Mesodermal cell (in vitro differentiated cells): Measurements from ENCODE around the gene NKX6-2.

Experiments used
- H3K27ac ChIP-seq: 2 replicates; pipeline ENCODE4 v1.7.0; 2013; ENCODE audit warnings: mild to moderate bottlenecking, low read depth, low read length, moderate library complexity; ENCODE audit not compliant: severe bottlenecking
- H3K36me3 ChIP-seq: 2 replicates; pipeline ENCODE4 v1.7.1; 2013; ENCODE audit warnings: mild to moderate bottlenecking, low read length, moderate library complexity; ENCODE audit not compliant: control insufficient read depth, insufficient read depth
- H3K4me1 ChIP-seq: one replicate; pipeline ENCODE4 v1.7.1; 2013; ENCODE audit warnings: mild to moderate bottlenecking, low read length; ENCODE audit not compliant: insufficient read depth, control insufficient read depth, poor library complexity, severe bottlenecking
- H3K4me3 ChIP-seq: 2 replicates; pipeline ENCODE4 v1.7.0; 2013; ENCODE audit warnings: low read length, control low read depth, mild to moderate bottlenecking; ENCODE audit not compliant: insufficient read depth, poor library complexity, severe bottlenecking; ENCODE audit errors: extremely low read depth
- H3K9me3 ChIP-seq: 2 replicates; pipeline ENCODE4 v1.7.1; 2013; ENCODE audit warnings: mild to moderate bottlenecking, low read length, moderate library complexity; ENCODE audit not compliant: control insufficient read depth
- WGBS, 2 experiments: methylation state at CpG; one replicate each; pipeline ENCODE4 v1.1.5; 2013; ENCODE audit warnings: missing lambda C conversion rate in 2 of 2; ENCODE audit not compliant: insufficient coverage in 2 of 2; 5-methylcytosine and 5-hydroxymethylcytosine counted together

NKX6-2 gene

DNA sequence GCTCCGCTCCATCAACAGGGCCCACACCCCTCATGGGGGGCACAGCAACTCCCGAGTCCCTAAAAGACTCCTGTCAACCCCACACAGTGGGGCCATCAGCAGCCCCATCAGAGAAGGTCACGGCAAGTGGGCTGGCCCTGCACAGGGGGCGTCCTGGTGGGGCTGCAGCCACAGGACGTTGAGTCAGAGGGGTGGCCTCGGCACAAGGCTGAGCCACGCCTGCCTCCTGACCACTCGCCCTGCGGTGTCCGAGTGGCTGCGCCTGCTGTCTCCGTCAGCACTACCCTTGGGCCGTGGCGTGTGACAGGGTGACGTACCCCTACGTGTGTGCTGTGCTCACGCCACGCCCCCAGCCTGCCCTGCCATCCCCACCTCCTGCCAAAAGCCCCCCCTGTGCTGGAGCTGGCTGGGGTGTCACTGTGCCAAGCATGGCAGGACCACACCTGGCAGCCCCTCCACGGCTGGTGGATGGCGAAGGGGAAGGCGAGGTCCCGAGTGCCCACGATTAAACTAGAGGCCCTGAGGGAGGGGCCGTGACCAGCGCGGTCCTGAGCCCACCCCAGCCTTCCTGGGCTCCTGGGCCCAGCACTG is 26.0 kb upstream of the NKX6-2 start:
- H3K36me3 ChIP-seq: no peaks in the 10 kb centered on the region
- 91 to 96% methylated on average over 25 to 26 of the region's 26 CpGs for WGBS, 2 experiments
- no peaks in the 10 kb centered on the region for H3K4me1 ChIP-seq
- no peaks in the 10 kb centered on the region for H3K9me3 ChIP-seq
- no peak overlapping the region for H3K27ac ChIP-seq
- no peak overlapping the region for H3K4me3 ChIP-seq

DNA sequence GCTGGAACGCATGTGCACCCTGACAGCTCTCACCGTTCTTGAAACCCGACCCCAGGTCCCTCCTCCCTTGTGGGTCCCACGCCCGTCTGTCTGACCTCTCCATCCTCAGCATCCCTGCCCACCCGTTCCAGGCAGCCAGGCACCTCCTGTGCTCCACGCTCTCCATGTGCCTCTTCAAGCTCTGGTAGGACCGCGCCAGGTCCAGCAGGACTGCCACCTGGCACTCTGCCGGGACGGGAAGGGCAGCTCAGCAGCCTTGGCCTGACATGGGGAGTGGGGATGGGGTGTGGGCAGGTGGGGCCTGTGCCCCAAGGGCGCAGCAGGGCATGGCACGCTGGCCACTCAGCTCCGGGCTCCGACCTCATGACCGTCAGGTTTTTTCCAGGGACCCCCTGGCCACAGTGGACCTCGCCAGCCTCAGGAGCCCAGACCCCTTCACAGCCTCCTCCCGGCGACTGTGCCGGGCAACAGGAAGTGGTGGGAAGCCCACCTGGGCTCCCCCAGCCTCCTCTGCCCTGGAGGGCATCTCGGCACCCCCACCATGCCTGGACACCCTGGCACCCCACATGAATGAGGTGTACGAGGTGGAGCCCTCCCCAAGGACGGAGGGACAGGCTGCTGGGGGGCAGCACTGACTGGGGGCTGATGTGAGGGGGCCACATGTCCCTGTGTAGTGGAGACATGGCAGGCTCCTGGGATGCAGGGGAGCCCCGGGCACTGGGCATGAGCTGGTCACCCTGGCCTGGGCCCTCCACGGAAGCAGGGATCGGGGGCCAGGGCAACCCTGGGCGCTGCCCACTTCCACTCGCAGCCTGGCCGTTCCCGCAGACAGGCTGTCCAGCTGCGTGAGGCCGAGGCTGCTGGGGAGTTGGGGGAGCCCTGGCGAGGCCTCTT is 25.1 kb upstream of the NKX6-2 start:
- Histone ChIP-seq H3K36me3 (no peaks in the 10 kb centered on the region), H3K27ac (no peak overlapping the region), H3K4me3 (no peak overlapping the region), H3K4me1 (no peaks in the 10 kb centered on the region), H3K9me3 (no peaks in the 10 kb centered on the region)
- WGBS, 2 experiments: 91 to 94% methylated on average over 26 to 31 of the region's 33 CpGs

DNA sequence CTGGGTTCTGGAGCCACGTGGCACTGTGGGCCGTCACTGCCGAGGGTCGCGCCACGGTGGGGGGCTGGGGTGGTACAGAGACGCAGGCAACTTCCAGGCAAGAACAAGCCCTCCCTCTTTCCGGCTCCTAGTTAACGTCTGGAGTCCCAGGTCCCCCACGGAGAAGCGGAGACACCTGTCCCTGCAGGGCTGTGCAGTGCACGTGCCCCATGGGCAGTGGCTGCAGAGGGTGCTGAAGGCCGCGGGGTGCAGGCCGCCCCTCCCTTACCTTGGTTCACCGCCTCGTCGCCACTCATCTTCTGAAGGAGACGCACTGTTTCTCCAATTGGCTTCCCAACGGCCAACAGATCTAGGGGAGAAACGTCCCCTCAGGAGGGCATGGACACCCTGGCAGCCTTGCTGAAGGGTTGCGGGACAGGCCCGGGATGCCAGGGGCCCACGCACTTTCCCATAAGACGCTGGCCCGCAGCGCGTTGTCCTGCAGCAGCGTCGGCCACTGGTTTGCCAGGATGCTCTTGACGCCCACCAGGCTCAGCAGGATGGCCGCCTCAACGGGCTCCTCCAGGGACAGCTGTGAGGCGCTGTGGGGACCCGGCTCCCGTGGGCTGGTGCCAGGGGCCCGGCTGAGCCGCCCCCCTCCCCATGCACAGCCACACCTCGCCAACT is 24.3 kb upstream of the NKX6-2 start:
- Histone ChIP-seq H3K4me1 (no peaks in the 10 kb centered on the region), H3K9me3 (no peaks in the 10 kb centered on the region), H3K4me3 (no peak overlapping the region), H3K36me3 (no peaks in the 10 kb centered on the region), H3K27ac (no peak overlapping the region)
- WGBS, 2 experiments: 90 to 92% methylated on average over 36 to 39 of the region's 39 CpGs

- H3K27ac ChIP-seq: no peak overlapping the region
- H3K9me3 ChIP-seq: no peaks in the 10 kb centered on the region
- WGBS, 2 experiments: 89 to 91% methylated on average over 33 to 35 of the region's 38 CpGs
- no peak overlapping the region for H3K4me3 ChIP-seq
- H3K36me3 ChIP-seq: no peaks in the 10 kb centered on the region
- no peaks in the 10 kb centered on the region for H3K4me1 ChIP-seq
Observed at GRCh38 chr10:132809232-132810140, 23.5 kb upstream of the NKX6-2 start.

DNA sequence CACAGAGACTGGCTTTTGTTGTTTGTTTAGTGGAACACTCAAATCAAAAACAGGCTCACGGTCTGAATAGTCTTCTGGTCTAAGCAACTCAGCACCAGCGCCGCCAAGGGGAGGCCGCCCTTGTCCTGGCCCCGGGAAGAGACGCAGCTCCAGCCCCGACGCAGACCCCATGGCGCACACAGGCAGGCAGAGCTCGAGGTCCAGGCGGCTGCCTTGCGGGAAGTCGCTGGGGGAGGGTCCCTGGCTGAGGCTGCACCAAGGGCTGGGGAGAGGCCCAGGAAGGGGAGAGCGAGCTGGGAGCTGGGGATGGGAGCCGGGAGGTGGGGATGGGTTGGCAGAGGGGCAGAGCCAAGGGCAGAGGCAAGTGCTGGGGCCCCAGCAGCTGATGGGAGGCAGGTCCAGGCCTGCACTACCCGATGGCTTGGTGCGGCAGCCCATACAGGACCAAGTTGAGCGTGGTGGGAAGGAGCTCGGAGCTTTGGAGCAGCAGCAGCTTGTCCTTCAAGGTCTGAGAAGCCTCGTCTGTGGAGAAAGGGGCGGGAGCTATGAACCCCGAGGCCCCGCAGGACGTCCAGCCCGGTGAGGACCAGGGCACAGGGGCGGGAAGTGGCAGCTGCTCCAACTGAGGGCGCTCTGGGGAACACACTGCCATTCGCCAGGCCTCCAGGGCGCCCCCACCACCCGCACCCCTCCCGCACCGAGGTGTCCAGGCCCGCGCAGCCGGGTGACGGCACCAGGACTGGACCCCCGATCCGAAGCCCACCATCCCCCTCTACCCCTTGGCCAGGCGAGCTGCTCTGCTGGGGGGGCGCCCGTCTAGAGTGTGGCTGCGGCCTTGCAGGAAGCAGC is 22.7 kb upstream of the NKX6-2 start:
- 83 to 89% methylated on average over 27 to 35 of the region's 42 CpGs for WGBS, 2 experiments
- Histone ChIP-seq H3K4me3 (no peak overlapping the region), H3K36me3 (no peaks in the 10 kb centered on the region), H3K27ac (no peak overlapping the region), H3K4me1 (no peaks in the 10 kb centered on the region), H3K9me3 (no peaks in the 10 kb centered on the region)

DNA sequence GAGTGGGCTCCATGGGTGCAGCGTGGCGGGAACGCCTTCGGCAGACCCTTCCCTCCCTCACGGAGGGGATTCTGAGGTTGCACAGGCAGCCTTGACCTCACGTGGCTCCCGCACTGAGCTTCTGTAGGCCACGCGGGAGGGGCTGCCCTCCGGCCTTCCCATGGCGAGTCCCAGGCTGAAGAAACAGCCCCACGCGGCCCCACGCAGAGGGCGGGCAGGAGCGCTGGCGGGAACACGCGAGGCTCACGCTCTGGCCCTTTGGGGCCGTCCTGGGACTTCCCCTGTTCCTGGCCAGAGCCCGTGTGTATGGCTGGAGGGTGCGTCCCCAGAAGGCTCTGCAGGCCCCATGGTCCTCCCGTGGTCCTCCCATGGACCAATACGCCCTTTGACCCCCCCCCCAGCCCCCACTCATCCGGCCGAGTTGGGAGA is 21.7 kb upstream of the NKX6-2 start:
- Histone ChIP-seq H3K4me1 (no peaks in the 10 kb centered on the region), H3K27ac (no peak overlapping the region), H3K9me3 (no peaks in the 10 kb centered on the region), H3K36me3 (no peaks in the 10 kb centered on the region), H3K4me3 (no peak overlapping the region)
- 92 to 97% methylated on average over 20 to 23 of the region's 27 CpGs for WGBS, 2 experiments

DNA sequence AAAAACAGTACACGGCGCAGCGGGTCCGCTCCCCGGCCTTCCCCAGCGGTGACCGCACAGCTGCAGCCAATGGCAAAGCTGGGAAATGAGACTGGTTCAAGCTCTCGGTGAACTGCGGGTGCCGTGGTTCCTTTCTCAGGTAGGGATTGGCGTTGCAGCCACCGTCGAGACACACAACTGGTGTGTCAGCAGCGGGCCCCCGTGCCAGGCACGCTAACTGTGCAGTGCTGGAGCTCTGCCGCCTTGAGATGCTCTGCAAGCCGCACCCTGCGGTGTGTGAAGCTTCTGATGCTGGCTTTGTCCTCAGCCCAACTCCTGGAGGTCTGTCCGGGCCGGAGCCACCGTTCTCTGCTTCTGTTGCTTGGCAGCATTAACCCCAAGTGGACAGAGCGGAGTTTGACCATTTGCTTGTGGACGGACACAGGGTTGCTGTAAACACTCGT is 20.6 kb upstream of the NKX6-2 start:
- Histone ChIP-seq H3K9me3 (peaks cover 2% of the 10 kb centered on the region), H3K36me3 (no peaks in the 10 kb centered on the region)

GRCh38 chr10:132806110-132806509 is 20.2 kb upstream of the NKX6-2 start:
- Histone ChIP-seq H3K36me3 (no peaks in the 10 kb centered on the region), H3K4me3 (no peak overlapping the region), H3K9me3 (peaks cover 2% of the 10 kb centered on the region), H3K4me1 (no peaks in the 10 kb centered on the region), H3K27ac (no peak overlapping the region)
- 94 to 95% methylated on average over 3 to 4 of the region's 7 CpGs for WGBS, 2 experiments

More for the DNA sequence above, 20.6 kb upstream of the NKX6-2 start:
- Histone ChIP-seq H3K4me1 (no peaks in the 10 kb centered on the region), H3K4me3 (no peak overlapping the region), H3K27ac (no peak overlapping the region)
- 89% methylated on average over 25 of the region's 25 CpGs for WGBS, 2 experiments

GRCh38 chr10:132805599-132805998 is 19.7 kb upstream of the NKX6-2 start:
- Histone ChIP-seq H3K36me3 (no peaks in the 10 kb centered on the region), H3K4me1 (no peaks in the 10 kb centered on the region)
- 87 to 90% methylated on average over 17 of the region's 21 CpGs for WGBS, 2 experiments

More at GRCh38 chr10:132805599-132805998, 19.7 kb upstream of the NKX6-2 start:
- no peak overlapping the region for H3K4me3 ChIP-seq
- no peak overlapping the region for H3K27ac ChIP-seq
- H3K9me3 ChIP-seq: peaks cover 2% of the 10 kb centered on the region
